Measurements from ENCODE around the gene FTH1. TPM values are rescaled to one million over a fixed set of nuclear protein-coding genes. Genes with fewer than 3 reads are reported as not detected.

Gene FTH1
- total RNA-seq, 1 experiment from 2014 or later, result 1,565 TPM

DNA sequence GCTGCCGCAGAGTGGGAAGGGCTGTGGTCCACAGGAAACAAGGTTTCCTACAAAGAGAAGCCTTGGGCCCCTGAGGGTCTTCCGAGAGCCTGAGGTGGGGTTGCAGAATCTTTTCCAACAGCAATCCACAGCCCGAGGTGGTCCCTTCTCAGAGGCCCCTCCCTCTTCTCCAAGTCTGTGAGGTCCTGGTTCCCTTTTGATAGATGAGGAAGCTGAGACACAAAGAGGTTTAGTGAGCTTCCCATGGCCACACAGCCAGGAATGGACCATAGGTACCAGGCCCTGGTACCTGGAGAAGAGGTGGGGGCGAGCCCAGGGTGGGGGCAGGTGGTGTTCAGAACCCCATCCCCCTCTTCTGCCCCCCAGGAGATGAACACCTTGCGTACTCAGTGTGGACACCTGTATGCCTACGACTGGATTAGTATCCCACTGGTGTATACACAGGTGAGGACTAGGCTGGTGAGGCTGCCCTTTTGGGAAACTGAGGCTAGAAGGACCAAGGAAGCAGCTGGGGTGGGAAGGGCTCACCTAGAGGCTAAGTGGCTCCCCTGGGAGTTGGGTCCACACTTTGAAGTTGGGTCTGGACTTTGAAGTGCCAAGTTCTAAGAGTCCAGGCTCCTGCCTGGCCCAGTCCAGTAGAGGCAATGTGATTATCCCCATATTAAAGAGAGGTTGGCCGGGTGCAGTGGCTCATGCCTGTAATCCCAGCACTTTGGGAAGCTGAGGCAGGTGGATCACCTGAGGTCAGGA is 10.2 kb downstream of the FTH1 start:
- H3K4me3 Mint-ChIP-seq (ENCODE audit: unreplicated experiment), result no peak overlapping the region
- no peaks in the 10 kb centered on the region for H3K36me3 ChIP-seq (ENCODE audit: control insufficient read depth, insufficient read depth, low read length)
- intact Hi-C loops (cut with micrococcal nuclease; ENCODE audit: unreplicated experiment), result no loop called here
- DNase-seq, result peak in 1 of 2 experiments; percentile 14
- CTCF ChIA-PET, result no interaction called here
- no peaks in the 10 kb centered on the region for H3K27me3 Mint-ChIP-seq (ENCODE audit: insufficient read depth, unreplicated experiment)
- no TSS peak for BruUV-seq (replicated peaks)
- no peaks in the 10 kb centered on the region for H3K27me3 ChIP-seq (replicated peaks; ENCODE audit: control insufficient read depth, insufficient read depth, low read length)
- POLR2A ChIA-PET, result no interaction called here
- H3K9me3 Mint-ChIP-seq (ENCODE audit: unreplicated experiment), result no peaks in the 10 kb centered on the region
- TF ChIP-seq, protein P1, sequence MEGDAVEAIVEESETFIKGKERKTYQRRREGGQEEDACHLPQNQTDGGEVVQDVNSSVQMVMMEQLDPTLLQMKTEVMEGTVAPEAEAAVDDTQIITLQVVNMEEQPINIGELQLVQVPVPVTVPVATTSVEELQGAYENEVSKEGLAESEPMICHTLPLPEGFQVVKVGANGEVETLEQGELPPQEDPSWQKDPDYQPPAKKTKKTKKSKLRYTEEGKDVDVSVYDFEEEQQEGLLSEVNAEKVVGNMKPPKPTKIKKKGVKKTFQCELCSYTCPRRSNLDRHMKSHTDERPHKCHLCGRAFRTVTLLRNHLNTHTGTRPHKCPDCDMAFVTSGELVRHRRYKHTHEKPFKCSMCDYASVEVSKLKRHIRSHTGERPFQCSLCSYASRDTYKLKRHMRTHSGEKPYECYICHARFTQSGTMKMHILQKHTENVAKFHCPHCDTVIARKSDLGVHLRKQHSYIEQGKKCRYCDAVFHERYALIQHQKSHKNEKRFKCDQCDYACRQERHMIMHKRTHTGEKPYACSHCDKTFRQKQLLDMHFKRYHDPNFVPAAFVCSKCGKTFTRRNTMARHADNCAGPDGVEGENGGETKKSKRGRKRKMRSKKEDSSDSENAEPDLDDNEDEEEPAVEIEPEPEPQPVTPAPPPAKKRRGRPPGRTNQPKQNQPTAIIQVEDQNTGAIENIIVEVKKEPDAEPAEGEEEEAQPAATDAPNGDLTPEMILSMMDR (IDR thresholded peaks at IDR 0.05; ENCODE audit: insufficient read depth in 1 of 2, low read depth in 1 of 2, low read length in 1 of 2, severe bottlenecking in 1 of 2, unreplicated experiment in 1 of 2), result no peak
- no peak overlapping the region for H3K27ac Mint-ChIP-seq (ENCODE audit: unreplicated experiment)
- H3K4me1 ChIP-seq, result 0 out of 2 replicates have a peak, but pooled peaks cover 13% of the 10 kb centered on the region
- no peak overlapping the region for H3K4me3 ChIP-seq (ENCODE audit: low read depth, low read length)
- no peaks in the 10 kb centered on the region for H3K4me1 Mint-ChIP-seq (ENCODE audit: low read depth, unreplicated experiment)
- H3K9me3 ChIP-seq, result no peaks in the 10 kb centered on the region
- H3K36me3 Mint-ChIP-seq (ENCODE audit: insufficient read depth, unreplicated experiment), result peaks cover 29% of the 10 kb centered on the region

DNA sequence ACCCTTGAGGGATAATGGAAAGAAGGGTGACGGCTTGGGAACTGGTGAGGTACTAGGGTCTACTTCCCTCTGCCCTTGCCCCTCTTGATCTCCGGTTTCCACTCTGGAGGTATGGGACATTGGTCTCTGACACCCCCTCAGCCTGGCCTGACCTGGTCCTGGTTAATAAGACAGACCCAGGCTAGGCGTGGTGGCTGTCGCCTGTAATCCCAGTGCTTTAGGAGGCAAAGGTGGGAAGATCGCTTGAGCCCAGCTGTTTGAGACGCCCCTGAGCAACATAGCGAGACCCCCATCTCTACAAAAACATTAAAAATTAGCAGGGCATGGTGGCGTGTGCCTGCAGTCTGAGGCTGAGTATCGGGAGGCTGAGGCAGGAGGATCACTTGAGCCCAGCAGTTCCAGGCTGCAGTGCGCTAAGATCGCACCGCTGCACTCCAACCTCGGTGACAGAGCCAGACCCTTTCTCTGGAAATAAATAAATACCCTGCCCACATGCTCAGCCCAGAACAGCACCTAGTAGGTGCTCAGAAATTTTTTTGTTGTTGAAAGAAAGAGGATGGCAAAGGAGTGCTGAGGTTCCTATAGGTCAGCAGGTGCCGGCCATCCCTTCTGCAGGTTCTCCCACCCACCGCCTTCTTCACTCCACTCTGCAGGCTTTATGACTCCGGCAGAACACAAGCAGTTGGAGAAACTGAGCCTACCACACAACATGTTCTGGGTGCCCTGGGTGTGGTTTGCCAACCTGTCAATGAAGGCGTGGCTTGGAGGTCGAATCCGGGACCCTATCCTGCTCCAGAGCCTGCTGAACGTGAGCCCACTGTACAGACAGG is 11.0 kb downstream of the FTH1 start:
- ChIA-PET CTCF (no interaction called here), POLR2A (interaction anchor here (1.9 kb wide), 1 partner anchor 12 kb away, joined by 21 read pairs; the partner anchor contains the start of gene FTH1)
- Mint-ChIP-seq H3K27me3 (ENCODE audit: insufficient read depth, unreplicated experiment) (no peaks in the 10 kb centered on the region), H3K27ac (ENCODE audit: unreplicated experiment) (peak overlapping the region; percentile 66), H3K4me1 (ENCODE audit: low read depth, unreplicated experiment) (no peaks in the 10 kb centered on the region), H3K4me3 (ENCODE audit: unreplicated experiment) (peak overlapping the region; percentile 71), H3K36me3 (ENCODE audit: insufficient read depth, unreplicated experiment) (peaks cover 21% of the 10 kb centered on the region), H3K9me3 (ENCODE audit: unreplicated experiment) (no peaks in the 10 kb centered on the region)
- intact Hi-C loops (cut with micrococcal nuclease; ENCODE audit: unreplicated experiment), result no loop called here
- H3K4me3 ChIP-seq (ENCODE audit: low read depth, low read length), result no peak overlapping the region
- DNase-seq, result no peak
- H3K36me3 ChIP-seq (ENCODE audit: control insufficient read depth, insufficient read depth, low read length), result no peaks in the 10 kb centered on the region
- TF ChIP-seq, protein P1 (IDR thresholded peaks at IDR 0.05; ENCODE audit: insufficient read depth in 1 of 2, low read depth in 1 of 2, low read length in 1 of 2, severe bottlenecking in 1 of 2, unreplicated experiment in 1 of 2), result no peak
- H3K4me1 ChIP-seq, result 0 out of 2 replicates have a peak, but pooled peaks cover 8% of the 10 kb centered on the region
- no peaks in the 10 kb centered on the region for H3K27me3 ChIP-seq (replicated peaks; ENCODE audit: control insufficient read depth, insufficient read depth, low read length)
- BruUV-seq (replicated peaks), result no TSS peak
- H3K9me3 ChIP-seq, result no peaks in the 10 kb centered on the region

DNA sequence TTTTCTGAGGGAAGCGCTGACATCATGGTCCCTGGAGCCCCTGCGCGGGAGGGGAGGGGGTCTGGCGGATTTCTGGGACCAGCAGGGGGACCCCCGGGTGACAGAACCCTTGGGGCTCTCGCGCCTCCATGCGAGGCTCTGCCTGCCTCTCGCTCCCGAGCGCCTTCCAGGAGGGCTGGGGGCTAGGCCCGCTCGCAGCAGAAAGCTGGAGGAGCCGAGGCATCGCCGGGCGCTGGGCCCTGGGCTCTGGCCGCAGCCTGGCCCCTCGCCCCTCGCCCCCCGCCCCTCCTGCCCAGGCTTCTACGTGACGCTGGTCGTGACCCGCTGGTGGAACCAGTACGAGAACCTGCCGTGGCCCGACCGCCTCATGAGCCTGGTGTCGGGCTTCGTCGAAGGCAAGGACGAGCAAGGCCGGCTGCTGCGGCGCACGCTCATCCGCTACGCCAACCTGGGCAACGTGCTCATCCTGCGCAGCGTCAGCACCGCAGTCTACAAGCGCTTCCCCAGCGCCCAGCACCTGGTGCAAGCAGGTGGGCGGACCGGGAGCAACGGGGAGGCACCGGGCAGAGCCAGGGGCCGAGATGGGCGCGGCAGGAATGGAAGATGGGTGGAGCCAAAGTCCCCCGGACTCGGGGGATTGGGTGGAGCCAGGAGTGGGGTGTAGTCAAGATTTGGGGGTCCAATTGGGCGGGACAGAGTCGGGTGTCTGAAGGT is 11.9 kb downstream of the FTH1 start:
- H3K4me3 ChIP-seq (ENCODE audit: low read depth, low read length), result peak overlapping the region; percentile 43
- CTCF ChIA-PET, result interaction anchor here (0.6 to 1.6 kb wide), 14 partner anchors 12 to 208 kb away, joined by 3 to 15 read pairs (median 4); partner anchors contain the start of genes FTH1 and RAB3IL1

More for the DNA sequence above, 11.9 kb downstream of the FTH1 start:
- DNase-seq, result no peak
- Mint-ChIP-seq H3K27me3 (ENCODE audit: insufficient read depth, unreplicated experiment) (no peaks in the 10 kb centered on the region), H3K9me3 (ENCODE audit: unreplicated experiment) (no peaks in the 10 kb centered on the region), H3K27ac (ENCODE audit: unreplicated experiment) (peak overlapping the region; percentile 66), H3K4me1 (ENCODE audit: low read depth, unreplicated experiment) (no peaks in the 10 kb centered on the region), H3K4me3 (ENCODE audit: unreplicated experiment) (peak overlapping the region; percentile 71), H3K36me3 (ENCODE audit: insufficient read depth, unreplicated experiment) (peaks cover 16% of the 10 kb centered on the region)
- POLR2A ChIA-PET, result interaction anchor here (0.8 to 1.9 kb wide), 2 partner anchors 13 to 163 kb away, joined by 4 to 21 read pairs; partner anchors contain the start of genes FEN1, FTH1 and TMEM258
- Histone ChIP-seq H3K36me3 (ENCODE audit: control insufficient read depth, insufficient read depth, low read length) (no peaks in the 10 kb centered on the region), H3K9me3 (no peaks in the 10 kb centered on the region), H3K4me1 (0 out of 2 replicates have a peak, but pooled peaks cover 8% of the 10 kb centered on the region), H3K27me3 (replicated peaks; ENCODE audit: control insufficient read depth, insufficient read depth, low read length) (no peaks in the 10 kb centered on the region)
- intact Hi-C loops (cut with micrococcal nuclease; ENCODE audit: unreplicated experiment), result loop anchor here (1.0 to 2.0 kb wide), 2 partner anchors 99 to 127 kb away; no protein-coding TSS in a partner anchor
- BruUV-seq (replicated peaks), result no TSS peak
- TF ChIP-seq, protein P1 (IDR thresholded peaks at IDR 0.05; ENCODE audit: insufficient read depth in 1 of 2, low read depth in 1 of 2, low read length in 1 of 2, severe bottlenecking in 1 of 2, unreplicated experiment in 1 of 2), result no peak
